ENCODE measurements around the gene FITM1. TPM values are rescaled to one million over a fixed set of nuclear protein-coding genes. Genes with fewer than 3 reads are reported as not detected.

FITM1 gene
- total RNA-seq, 1 experiment from 2014 or later = 0.72 TPM

DNA sequence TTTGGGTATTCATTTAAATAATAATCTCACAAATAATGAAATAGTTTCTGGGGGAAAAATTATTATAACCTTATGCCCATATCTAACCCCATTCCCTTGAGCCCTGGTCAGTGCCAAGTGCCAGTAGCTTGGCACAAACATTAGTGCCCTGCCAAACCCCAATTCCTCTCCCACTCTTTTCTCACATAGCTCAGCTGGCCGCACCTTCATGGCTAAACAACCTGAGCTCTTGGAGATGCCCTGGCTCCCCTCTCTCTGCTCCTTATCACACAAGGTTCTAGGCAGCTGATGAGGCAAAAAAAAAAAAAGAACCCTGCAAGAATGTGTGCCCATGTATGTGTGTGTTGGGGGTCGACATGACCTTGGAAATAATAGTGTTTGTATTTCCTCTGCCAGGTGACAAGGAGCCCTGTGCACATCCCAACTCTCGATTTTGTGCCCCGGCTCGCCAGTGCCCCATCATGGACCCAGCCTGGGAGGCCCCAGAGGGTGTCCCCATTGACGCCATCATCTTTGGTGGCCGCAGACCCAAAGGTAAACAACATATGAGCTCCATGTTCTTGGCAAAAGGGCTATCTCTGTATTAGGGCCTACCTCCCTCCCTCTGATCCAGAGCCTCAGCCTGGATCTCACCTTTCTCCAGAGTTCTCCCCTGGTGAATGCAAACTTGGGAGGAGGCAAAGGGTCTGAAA is 28.0 kb upstream of the FITM1 start:
- Histone ChIP-seq H3K9ac (ENCODE audit: extremely low read depth, insufficient read length, low read length) (no peak overlapping the region), H4K8ac (replicated peaks; ENCODE audit: insufficient read length, low read depth, low read length) (no peak overlapping the region), H2BK20ac (ENCODE audit: low read depth, low read length, poor library complexity, severe bottlenecking) (no peak overlapping the region), H3K79me1 (ENCODE audit: insufficient read depth, low read depth, low read length, poor library complexity, severe bottlenecking) (no peaks in the 10 kb centered on the region), H3K23ac (ENCODE audit: insufficient read length, low read depth, low read length) (no peak overlapping the region), H3K23me2 (ENCODE audit: insufficient read length, low read depth, low read length, poor library complexity, severe bottlenecking) (no peaks in the 10 kb centered on the region), H3K18ac (ENCODE audit: insufficient read length, low read depth, low read length) (no peak overlapping the region), H2AFZ (ENCODE audit: low read length) (no peak overlapping the region), H3K27me3 (ENCODE audit: insufficient read depth, low read length) (no peaks in the 10 kb centered on the region), H3K27ac (ENCODE audit: insufficient read length, low read depth, low read length) (no peak overlapping the region), H2BK15ac (ENCODE audit: low read depth, low read length) (no peak overlapping the region), H3K4me1 (ENCODE audit: insufficient read depth, low read length) (no peaks in the 10 kb centered on the region), H3K4me2 (ENCODE audit: insufficient read depth, insufficient read length, low read length) (no peak overlapping the region), H2BK5ac (ENCODE audit: insufficient read length, low read length) (no peak overlapping the region), H4K20me1 (ENCODE audit: control insufficient read depth, insufficient read depth, insufficient read length) (no peaks in the 10 kb centered on the region), H3K79me2 (ENCODE audit: insufficient read depth, low read length) (no peaks in the 10 kb centered on the region), H2BK120ac (ENCODE audit: low read depth, low read length, poor library complexity, severe bottlenecking) (no peak overlapping the region), H3T11ph (ENCODE audit: low read length) (no peak overlapping the region), H3K4ac (ENCODE audit: low read depth, low read length) (no peak overlapping the region), H3K14ac (ENCODE audit: insufficient read depth, low read length) (no peak overlapping the region), H3K9me3 (ENCODE audit: control insufficient read depth, low read depth, low read length) (no peaks in the 10 kb centered on the region), H4K91ac (ENCODE audit: insufficient read length, low read depth, low read length) (no peak overlapping the region), H4K5ac (ENCODE audit: insufficient read length, low read depth, low read length) (no peak overlapping the region), H3K56ac (ENCODE audit: insufficient read length, low read depth, low read length) (no peak overlapping the region), H2BK12ac (ENCODE audit: insufficient read length, low read depth, low read length) (no peak overlapping the region), H2AK5ac (ENCODE audit: insufficient read length, low read length) (no peak overlapping the region)
- peaks cover 18 to 19% of the 10 kb centered on the region in 2 experiments for H3K9me3 Mint-ChIP-seq
- no peak overlapping the region for H3K27ac Mint-ChIP-seq
- no peaks in the 10 kb centered on the region for H3K4me1 Mint-ChIP-seq
- no peak for DNase-seq
- no peaks in the 10 kb centered on the region for H3K27me3 Mint-ChIP-seq (ENCODE audit: low read depth)
- TF ChIP-seq, protein P1, sequence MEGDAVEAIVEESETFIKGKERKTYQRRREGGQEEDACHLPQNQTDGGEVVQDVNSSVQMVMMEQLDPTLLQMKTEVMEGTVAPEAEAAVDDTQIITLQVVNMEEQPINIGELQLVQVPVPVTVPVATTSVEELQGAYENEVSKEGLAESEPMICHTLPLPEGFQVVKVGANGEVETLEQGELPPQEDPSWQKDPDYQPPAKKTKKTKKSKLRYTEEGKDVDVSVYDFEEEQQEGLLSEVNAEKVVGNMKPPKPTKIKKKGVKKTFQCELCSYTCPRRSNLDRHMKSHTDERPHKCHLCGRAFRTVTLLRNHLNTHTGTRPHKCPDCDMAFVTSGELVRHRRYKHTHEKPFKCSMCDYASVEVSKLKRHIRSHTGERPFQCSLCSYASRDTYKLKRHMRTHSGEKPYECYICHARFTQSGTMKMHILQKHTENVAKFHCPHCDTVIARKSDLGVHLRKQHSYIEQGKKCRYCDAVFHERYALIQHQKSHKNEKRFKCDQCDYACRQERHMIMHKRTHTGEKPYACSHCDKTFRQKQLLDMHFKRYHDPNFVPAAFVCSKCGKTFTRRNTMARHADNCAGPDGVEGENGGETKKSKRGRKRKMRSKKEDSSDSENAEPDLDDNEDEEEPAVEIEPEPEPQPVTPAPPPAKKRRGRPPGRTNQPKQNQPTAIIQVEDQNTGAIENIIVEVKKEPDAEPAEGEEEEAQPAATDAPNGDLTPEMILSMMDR (conservative IDR thresholded peaks at IDR 0.05) = no peak
- WGBS (ENCODE audit: extremely low coverage, insufficient read length, low lambda C conversion rate) = no CpG with 5 or more reads among the region's 7 CpGs
- peaks cover 58 to 72% (median 68%) of the 10 kb centered on the region in 3 experiments for H3K36me3 Mint-ChIP-seq (ENCODE audit: insufficient read depth in 1 of 3, low read depth in 3 of 3)
- no peak overlapping the region for H3K4me3 Mint-ChIP-seq

All from H9 (cell line).